ENCODE data around the gene TADA1. TPM values are rescaled to one million over a fixed set of nuclear protein-coding genes. Genes with fewer than 3 reads are reported as not detected.

The TADA1 gene
- total and polyA plus RNA-seq, 2 donors (not counting 1 experiment from before 2014, with no cell fraction given): 12.9 to 13.2 TPM

- H3K79me2 ChIP-seq (ENCODE audit: control insufficient read depth, insufficient read depth, low read length): no peaks in the 10 kb centered on the region
- no peak overlapping the region for H3K4me3 ChIP-seq (replicated peaks in 1 of 4; ENCODE audit: control extremely low read depth in 1 of 4, insufficient read depth in 1 of 4, low read depth in 3 of 4, low read length in 4 of 4)
- no peak overlapping the region for H2AFZ ChIP-seq (ENCODE audit: low read length)
- H3K27me3 ChIP-seq (ENCODE audit: control insufficient read depth, insufficient read depth, low read length): no peaks in the 10 kb centered on the region
- no peak overlapping the region for H3K9ac ChIP-seq (ENCODE audit: insufficient read depth, low read length)
- peak in 1 of 2 donors; percentile 75 for DNase-seq (ENCODE audit: low read depth in 2 of 2)
- H3K27ac ChIP-seq (ENCODE audit: insufficient read depth, low read length): no peak overlapping the region
- TF ChIP-seq EZH2 (IDR thresholded peaks at IDR 0.05; ENCODE audit: low read length, missing control alignments) (no peak), CTCF (conservative IDR thresholded peaks at IDR 0.05 in 1 of 2, IDR thresholded peaks at IDR 0.05 in 1 of 2; ENCODE audit: low read depth in 1 of 2, low read length in 2 of 2) (no peak)
- H3K36me3 ChIP-seq (ENCODE audit: control insufficient read depth, insufficient read depth, low read length): no peaks in the 10 kb centered on the region
- H3K4me1 ChIP-seq (ENCODE audit: control insufficient read depth, extremely low read depth, insufficient read depth, low read length): no peaks in the 10 kb centered on the region
- H4K20me1 ChIP-seq (ENCODE audit: control insufficient read depth, extremely low read depth, insufficient read depth, low read length): no peaks in the 10 kb centered on the region
- H3K9me3 ChIP-seq (ENCODE audit: control insufficient read depth, insufficient read depth, low read depth, low read length): no peaks in the 10 kb centered on the region
- H3K4me2 ChIP-seq (ENCODE audit: extremely low read depth, insufficient read depth, low read length): no peak overlapping the region
These were observed 61.5 kb downstream of the TADA1 start for GRCh38 chr1:166814611-166815010.

DNA sequence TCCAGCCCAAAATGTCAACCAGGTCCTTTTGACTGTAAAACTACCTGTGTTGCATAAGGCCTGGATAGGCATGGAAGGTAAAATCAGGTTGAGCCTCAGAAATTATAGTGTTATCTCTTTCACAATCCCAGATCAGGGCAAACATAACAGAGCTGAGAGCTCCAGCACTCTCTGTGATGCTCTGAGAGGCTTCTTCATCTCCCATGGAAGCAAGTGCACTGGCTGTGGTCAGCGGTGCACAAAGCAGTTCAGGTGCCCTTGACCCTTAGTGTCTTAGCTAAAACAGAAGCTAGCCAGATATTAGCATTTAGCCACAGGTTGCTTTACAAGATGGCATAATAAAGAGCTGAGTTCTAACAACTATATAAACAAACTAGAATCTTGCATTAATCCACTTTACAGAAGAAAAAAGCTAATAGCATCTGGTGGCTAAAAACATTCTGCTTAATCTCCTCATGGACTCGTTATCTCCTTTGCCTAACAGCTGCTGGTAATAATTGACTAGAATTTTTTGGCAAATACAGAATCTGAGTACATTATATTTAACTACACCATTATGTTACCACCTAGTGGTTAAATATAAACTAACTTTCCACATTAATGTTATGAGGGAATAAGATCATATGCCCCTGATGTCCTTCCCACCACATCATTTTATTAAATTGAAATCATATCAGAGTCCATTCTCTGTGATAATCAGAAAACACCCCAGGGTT, 62.4 kb downstream of the TADA1 start:
- no peaks in the 10 kb centered on the region for H4K20me1 ChIP-seq (ENCODE audit: control insufficient read depth, extremely low read depth, insufficient read depth, low read length)
- H3K4me2 ChIP-seq (ENCODE audit: extremely low read depth, insufficient read depth, low read length): no peak overlapping the region
- H3K79me2 ChIP-seq (ENCODE audit: control insufficient read depth, insufficient read depth, low read length): no peaks in the 10 kb centered on the region
- no peak overlapping the region for H3K9ac ChIP-seq (ENCODE audit: insufficient read depth, low read length)
- no peak overlapping the region for H3K27ac ChIP-seq (ENCODE audit: insufficient read depth, low read length)
- no peaks in the 10 kb centered on the region for H3K4me1 ChIP-seq (ENCODE audit: control insufficient read depth, extremely low read depth, insufficient read depth, low read length)
- H2AFZ ChIP-seq (ENCODE audit: low read length): no peak overlapping the region
- no peaks in the 10 kb centered on the region for H3K27me3 ChIP-seq (ENCODE audit: control insufficient read depth, insufficient read depth, low read length)
- H3K9me3 ChIP-seq (ENCODE audit: control insufficient read depth, insufficient read depth, low read depth, low read length): no peaks in the 10 kb centered on the region
- no peaks in the 10 kb centered on the region for H3K36me3 ChIP-seq (ENCODE audit: control insufficient read depth, insufficient read depth, low read length)
- H3K4me3 ChIP-seq (replicated peaks in 1 of 4; ENCODE audit: control extremely low read depth in 1 of 4, insufficient read depth in 1 of 4, low read depth in 3 of 4, low read length in 4 of 4): no peak overlapping the region
- DNase-seq (ENCODE audit: low read depth in 2 of 2): no peak
- no peak for TF ChIP-seq CTCF (conservative IDR thresholded peaks at IDR 0.05 in 1 of 2, IDR thresholded peaks at IDR 0.05 in 1 of 2; ENCODE audit: low read depth in 1 of 2, low read length in 2 of 2)

- Histone ChIP-seq H3K9me3 (ENCODE audit: control insufficient read depth, insufficient read depth, low read depth, low read length) (no peaks in the 10 kb centered on the region), H3K4me3 (replicated peaks in 1 of 4; ENCODE audit: control extremely low read depth in 1 of 4, insufficient read depth in 1 of 4, low read depth in 3 of 4, low read length in 4 of 4) (no peak overlapping the region), H3K27me3 (ENCODE audit: control insufficient read depth, insufficient read depth, low read length) (no peaks in the 10 kb centered on the region), H3K9ac (ENCODE audit: insufficient read depth, low read length) (no peak overlapping the region), H3K4me2 (ENCODE audit: extremely low read depth, insufficient read depth, low read length) (no peak overlapping the region), H3K27ac (ENCODE audit: insufficient read depth, low read length) (no peak overlapping the region), H3K79me2 (ENCODE audit: control insufficient read depth, insufficient read depth, low read length) (no peaks in the 10 kb centered on the region), H2AFZ (ENCODE audit: low read length) (no peak overlapping the region), H3K36me3 (ENCODE audit: control insufficient read depth, insufficient read depth, low read length) (no peaks in the 10 kb centered on the region), H4K20me1 (ENCODE audit: control insufficient read depth, extremely low read depth, insufficient read depth, low read length) (no peaks in the 10 kb centered on the region), H3K4me1 (ENCODE audit: control insufficient read depth, extremely low read depth, insufficient read depth, low read length) (no peaks in the 10 kb centered on the region)
- TF ChIP-seq EZH2 (IDR thresholded peaks at IDR 0.05; ENCODE audit: low read length, missing control alignments) (no peak), CTCF (conservative IDR thresholded peaks at IDR 0.05 in 1 of 2, IDR thresholded peaks at IDR 0.05 in 1 of 2; ENCODE audit: low read depth in 1 of 2, low read length in 2 of 2) (no peak)
- DNase-seq (ENCODE audit: low read depth in 2 of 2): peak in 1 of 2 donors; percentile 82
These were observed 64.4 kb downstream of the TADA1 start for GRCh38 chr1:166811691-166812090.

All from fibroblast of lung (primary cell).